NCI-H748 treated with DMSO at 0.1 percent for 48 hours (cell line): ENCODE measurements around the gene CLEC3B.
"Not testable (repeated sequence)": the region's sequence is repeated elsewhere in the genome, so short reads cannot be mapped to it uniquely, and the experiment has no call there.

Experiments
- DNase-seq: peaks from one replicate; lab custom pipeline; 2025; lab: John Stamatoyannopoulos, UW

CLEC3B gene

DNA sequence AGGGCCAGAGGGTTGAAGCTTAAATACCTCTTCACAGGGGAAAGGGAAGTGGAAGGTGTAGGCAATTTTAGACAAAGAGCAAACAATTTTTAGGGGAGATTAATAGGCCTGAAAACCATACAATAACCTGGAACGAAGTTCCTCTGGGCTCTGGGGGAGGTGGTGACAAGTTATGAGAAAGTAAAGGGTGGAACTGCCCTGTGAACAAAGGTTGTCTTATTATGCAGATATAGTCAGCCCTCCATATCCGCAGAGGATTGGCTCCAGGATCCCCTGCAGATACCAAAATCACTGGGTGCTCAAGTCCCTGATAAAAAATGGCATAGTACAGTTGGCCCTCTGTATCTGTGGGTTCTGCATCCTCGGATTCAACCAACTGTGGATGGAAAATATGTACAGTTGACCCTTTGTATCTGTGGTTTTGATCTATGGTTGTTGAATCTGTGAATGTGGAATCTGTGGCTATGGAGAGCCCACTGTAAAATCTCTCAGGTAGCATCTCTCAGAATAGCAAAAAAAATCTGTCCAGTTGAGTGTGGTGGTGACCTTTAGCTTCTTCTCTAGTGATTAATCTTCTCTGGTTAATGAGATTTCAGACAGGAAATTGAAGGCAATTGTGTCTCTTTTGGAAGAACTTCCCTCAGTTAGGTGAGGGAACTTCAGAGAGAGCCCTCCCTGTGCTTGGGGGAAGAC is 40.2 kb downstream of the CLEC3B start:
- no peak for DNase-seq

DNA sequence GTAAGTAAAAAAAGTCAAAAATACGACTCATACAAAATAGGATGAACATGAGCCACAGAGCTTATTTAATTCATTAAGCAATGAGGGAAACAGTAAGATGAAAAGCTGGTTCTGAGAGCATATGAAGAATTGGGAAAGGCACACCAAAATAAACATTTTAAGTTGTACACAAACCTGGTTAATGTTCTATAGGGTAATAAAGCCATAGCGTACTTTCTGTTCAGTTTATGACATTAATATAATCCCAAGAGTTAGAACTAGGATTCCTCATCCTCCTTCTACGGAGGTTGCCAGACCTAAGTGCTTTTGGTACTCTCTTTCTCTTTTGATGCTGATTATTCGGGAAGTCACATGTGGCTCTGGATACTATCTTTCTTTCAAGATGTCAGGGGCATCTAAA is 41.4 kb downstream of the CLEC3B start:
- DNase-seq = no peak

DNA sequence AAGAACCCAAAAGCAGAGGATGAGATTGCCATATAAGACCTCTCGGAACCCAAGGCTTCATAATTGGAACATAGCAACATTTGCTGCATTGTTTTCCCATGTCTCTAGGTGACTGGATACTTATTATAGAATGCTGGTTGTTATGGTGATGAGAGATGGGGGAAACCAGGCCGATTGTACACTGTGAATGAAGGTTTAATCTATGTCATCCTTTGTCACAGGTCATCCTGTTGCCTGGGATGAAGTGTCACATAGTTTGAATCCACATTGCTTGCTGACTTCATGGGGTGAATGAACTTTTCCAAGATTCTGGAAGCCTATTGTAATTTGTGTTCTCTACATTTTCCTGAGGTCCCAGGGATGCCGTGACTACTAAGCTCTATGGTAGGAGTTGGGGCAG is 41.8 kb downstream of the CLEC3B start:
- no peak for DNase-seq

DNA sequence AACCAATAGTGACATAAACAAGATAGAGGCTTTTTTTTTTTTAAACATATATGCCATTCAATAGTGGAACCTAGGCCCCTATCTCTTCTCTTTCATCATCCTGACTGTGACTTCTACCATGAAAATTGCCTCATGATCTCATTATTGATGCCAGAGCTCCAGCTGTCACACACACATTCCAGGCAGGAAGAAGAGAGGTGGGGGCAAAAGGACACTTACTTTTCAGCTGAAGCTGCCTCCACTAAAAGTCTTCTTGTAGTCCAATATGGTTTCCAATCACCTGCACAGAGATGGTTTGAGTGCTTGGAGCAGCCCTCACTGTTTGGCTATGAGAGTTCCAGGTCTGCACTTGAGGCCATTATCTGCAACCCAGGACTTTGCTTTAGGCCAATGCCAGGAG is 45.0 kb downstream of the CLEC3B start:
- no peak for DNase-seq

DNA sequence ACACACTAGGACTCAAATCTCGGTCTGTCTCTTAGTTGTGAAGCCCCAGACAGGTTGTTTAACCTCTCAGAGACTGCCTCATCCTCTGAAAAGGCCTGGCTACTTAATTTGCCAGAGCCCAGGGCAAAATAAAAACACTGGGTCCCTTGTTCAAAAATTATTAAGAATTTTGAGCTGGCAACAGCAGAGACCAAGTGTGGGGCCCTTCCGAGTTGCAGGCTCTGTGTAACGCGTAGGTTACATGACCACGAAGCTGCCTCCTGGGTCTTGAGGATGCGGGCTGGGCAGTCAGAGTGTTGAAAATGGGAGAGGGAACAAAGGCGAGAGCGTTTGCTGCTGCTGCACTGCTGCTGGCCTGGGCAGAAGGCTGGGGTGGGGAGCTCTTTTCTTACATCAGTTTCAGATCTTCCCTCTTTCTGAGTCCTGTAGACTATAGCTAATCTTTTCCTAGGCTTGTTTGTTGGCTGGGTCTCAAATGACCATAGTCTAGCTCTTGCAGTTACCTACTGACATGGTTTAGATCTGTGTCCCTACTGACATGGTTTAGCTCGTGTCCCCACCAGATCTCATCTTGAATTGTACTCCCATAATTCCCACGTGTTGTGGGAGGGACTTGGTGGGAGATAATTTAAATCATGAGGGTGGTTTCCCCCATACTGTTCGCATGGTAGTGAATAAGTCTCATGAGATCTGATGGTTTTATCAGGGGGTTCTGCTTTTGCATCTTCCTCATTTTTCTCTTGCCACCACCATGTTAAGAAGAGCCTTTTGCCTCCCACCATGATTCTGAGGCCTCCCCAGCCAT is 49.9 kb downstream of the CLEC3B start:
- no peak for DNase-seq

DNA sequence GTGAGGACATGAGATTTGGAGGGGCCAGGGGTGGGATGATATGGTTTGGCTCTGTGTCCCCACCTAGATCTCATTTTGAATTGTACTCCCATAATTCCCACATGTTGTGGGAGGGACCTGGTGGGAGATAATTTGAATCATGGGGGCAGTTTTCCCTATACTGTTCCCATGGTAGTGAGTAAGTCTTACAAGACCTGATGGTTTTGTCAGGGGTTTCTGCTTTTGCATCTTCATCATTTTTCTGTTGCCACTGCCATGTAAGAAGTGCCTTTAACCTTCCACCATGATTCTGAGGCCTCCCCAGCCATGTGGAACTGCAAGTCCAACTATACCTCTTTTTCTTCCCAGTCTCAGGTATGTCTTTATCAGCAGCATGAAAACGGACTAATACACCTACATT is 52.2 kb downstream of the CLEC3B start:
- not testable (repeated sequence) for DNase-seq

DNA sequence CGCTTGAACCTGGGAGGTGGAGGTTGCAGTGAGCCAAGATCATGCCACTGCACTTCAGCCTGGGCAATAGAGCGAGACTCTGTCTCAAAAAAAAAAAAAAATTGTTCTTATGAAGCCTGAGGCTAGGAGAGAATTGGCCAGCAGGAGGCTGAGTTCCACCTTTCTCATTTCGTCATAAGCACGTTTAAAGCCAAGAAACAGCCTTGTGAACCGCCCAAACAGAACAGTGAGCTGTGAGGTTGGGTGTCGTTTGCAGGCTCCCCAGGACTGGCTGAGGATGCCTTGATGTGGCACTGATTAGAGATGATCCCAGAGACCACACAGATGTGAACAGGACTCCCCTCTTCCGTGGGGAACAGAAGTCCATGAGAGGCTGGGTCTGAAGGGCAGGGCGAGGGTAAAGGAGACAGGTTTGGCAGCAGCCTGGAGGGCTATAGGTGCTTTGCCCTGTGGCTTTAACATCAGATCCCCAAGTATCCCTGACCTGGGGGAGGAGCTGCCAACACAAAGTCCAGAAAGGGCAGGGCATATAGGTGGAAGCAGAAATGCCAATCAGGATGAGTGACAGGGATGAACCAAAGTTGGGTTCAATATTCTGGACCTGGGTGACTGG is 52.9 kb downstream of the CLEC3B start:
- DNase-seq = no peak

DNA sequence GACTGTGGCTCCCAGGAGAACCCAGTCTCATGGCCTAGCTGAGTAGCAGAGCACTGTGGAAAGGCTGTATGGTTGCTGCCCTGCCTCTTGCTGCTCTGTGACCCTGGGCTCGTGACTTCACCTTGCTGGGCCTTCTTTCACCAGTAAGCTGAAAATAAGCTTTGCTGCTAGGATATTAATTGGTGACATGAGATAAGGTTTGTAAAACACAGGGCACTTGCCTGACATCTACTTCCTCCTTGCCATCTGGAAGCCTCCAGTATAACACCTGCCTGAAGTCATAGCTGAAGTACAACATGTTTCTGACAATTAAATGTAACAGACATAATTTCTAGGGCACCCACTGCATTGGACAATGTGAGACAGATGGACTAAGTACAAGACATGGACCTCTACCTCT is 53.6 kb downstream of the CLEC3B start:
- DNase-seq = no peak

DNA sequence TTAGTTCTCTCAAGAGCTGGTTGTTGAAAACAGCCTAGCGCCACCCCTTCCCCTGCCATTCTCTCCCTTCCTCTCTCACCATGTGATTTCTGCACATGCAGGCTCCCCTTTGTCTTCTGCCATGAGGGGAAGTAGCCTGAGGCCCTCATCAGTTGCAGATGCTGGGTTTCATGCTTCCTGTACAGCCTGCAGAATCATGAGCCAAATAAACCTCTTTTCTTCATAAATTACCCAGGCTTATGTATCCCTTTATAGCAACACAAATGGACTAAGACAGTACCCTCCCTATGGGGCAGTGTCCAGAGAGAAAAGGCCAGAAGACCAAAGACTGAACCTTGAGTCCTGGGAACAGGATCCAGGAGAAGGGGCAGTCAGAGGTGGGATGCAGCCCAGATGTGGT is 54.7 kb downstream of the CLEC3B start:
- no peak for DNase-seq

DNA sequence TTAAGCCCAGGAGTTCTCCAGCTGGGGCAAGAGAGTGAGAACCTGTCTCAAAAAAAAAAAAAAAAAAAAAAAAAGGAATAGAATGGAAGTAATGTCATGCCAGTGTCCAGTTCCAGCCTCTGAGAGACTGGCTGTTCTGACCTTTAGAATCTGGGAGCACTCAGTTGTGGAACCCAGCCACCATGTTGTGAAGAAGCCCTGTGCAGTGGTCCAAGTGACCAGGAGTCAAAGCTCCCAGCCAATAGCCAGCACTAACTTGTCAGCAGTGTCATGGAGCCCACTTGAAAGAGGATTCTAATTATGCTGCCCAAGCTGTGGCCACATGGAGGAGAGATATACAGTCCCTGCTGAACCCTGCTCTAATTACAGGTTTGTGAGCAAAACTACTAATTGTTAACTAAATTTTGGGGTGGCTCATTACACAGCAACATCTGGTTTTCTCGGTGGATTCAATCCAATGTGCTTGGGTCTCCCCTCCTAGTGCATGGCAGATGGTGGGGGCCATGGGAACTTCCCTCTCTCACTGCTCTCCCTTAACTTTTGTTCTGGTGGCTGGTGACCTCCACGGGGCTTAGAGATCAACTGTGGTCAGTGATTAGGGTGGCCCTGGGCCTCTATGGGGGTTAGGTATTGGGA is 55.5 kb downstream of the CLEC3B start:
- DNase-seq = no peak

DNA sequence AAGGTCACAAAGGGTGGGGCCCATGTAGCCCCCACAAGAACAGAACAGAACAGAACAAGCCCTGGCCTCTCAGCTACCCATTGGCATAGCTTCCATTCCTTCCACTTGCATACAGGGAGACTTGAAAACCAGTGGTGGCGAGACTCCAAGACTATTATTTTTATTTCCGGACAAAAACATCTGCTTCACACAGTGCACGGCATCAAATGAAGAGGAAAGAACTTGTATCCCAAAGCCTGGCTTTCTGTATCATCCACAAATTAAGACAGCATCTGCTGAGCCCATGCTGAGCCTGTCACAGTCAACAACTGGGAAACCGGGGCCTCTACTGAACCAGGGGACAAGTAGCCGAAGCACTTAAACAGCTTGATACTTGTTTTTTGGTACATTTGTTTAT is 56.0 kb downstream of the CLEC3B start:
- DNase-seq = no peak

DNA sequence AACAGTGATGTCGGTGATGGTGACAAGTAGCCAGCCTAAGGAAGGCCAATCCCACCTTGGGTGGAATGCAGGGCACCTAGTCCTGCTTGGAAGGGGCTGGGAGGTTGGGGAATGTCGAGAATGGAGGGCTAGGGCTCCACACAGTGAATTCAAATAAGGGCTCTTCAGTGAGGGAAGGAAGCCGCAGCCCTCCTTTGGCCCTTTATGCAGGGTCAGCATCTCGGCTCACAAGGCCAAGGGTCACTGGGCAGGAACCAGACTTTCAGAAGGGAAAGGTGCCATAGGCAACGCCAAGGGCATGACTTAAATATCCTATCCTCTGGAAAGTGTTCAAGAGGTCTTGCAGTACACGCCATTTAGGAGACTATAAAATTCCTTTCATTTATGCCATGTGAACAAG is 56.9 kb downstream of the CLEC3B start:
- DNase-seq = no peak

DNA sequence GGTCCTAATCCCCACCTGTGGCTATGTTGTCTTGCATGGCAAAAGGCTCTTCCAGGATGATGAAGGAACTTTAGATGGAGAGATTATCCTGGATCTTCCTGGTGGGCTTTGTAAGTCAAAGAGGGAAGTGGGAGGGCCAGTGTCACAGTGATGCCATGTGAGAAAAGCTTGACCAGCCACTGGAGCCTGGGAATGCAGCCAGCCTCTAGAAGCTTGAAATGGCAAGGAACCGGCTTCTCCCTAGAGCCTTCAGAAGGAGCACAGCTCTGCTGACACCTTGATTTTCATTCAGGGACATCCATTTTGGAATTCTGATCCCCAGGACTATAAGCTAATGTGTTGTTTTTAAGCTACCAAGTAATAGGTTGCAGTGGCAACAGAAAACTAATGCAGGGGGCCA is 58.3 kb downstream of the CLEC3B start:
- DNase-seq = no peak

DNA sequence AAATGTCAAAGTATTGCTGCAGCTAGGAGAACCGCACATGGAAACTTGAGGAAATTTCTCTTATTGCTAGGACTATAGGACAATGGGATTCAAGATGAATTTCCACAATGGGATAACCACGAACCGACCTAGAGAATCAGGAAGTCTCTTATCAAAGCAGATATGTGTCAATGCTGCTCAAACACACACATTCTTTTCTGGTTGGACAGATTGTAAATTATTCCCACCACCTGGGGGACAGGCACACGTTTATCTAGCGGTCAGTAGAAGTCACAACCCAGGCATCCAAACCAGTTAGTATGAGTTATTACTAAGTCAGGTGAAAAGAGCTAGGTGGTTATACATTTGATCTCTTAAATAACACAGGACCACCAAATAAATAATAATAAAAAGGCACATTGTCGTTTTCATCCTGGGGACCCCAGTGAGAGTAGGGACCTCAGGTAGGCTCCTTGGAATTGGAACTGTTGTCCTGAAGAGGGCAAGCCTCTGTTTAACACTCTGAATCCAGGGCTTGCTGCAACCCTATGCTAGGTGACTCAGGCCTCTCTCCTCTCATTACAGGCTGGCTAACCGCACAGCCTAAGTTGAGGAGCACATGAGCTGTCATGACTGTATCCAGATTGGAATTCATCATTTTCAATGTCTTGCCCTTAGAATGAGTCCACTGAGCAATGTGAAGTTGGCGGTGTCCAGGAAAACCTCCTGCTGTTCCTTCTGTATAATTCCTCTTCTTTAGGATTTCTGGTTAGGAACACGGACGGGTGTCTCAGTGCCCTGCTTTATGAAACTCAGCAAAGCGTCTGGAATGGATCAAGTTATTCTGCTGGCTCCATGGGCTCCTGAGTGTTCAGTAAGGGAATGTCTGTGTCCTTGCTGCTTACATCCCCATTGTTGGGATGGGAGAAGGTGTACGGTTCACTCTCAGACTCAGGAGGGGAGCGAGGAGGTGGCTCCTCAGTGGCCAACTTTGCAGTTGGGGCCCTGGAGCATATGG is 59.0 kb downstream of the CLEC3B start:
- DNase-seq = no peak
